Measurements from ENCODE around the gene KIAA1217. TPM values are rescaled to one million over a fixed set of nuclear protein-coding genes. Genes with fewer than 3 reads are reported as not detected.

Gene KIAA1217
- total RNA-seq, 1 experiment from 2014 or later = 48.3 TPM

GRCh38 chr10:24545585-24545984 lies 336.6 kb downstream of the KIAA1217 start:
- H3K27me3 Mint-ChIP-seq (ENCODE audit: insufficient read depth, unreplicated experiment) = no peaks in the 10 kb centered on the region
- no peak for TF ChIP-seq CTCF (IDR thresholded peaks at IDR 0.05; ENCODE audit: unreplicated experiment)
- intact Hi-C loops (cut with micrococcal nuclease) = no loop called here
- no peaks in the 10 kb centered on the region for H3K9me3 Mint-ChIP-seq (ENCODE audit: unreplicated experiment)
- CTCF ChIA-PET = interaction anchor here (0.6 to 3.5 kb wide), 4 partner anchors 11 to 535 kb away, joined by 3 to 15 read pairs (median 3); no protein-coding TSS in a partner anchor
- H3K4me1 Mint-ChIP-seq (ENCODE audit: insufficient read depth, unreplicated experiment) = no peaks in the 10 kb centered on the region
- no peak overlapping the region for H3K27ac Mint-ChIP-seq (ENCODE audit: low read depth, unreplicated experiment)
- no peak overlapping the region for H3K4me3 Mint-ChIP-seq (ENCODE audit: unreplicated experiment)
- no peak for DNase-seq (ENCODE audit: unreplicated experiment)
- POLR2A ChIA-PET = no interaction called here
- BruUV-seq (replicated peaks) = no TSS peak
- H3K36me3 Mint-ChIP-seq (ENCODE audit: insufficient read depth, unreplicated experiment) = peaks cover 84% of the 10 kb centered on the region

- no TSS peak for BruUV-seq (replicated peaks)
- no peak for TF ChIP-seq CTCF (IDR thresholded peaks at IDR 0.05; ENCODE audit: unreplicated experiment)
- Mint-ChIP-seq H3K27ac (ENCODE audit: low read depth, unreplicated experiment) (no peak overlapping the region), H3K27me3 (ENCODE audit: insufficient read depth, unreplicated experiment) (no peaks in the 10 kb centered on the region), H3K4me3 (ENCODE audit: unreplicated experiment) (no peak overlapping the region), H3K9me3 (ENCODE audit: unreplicated experiment) (no peaks in the 10 kb centered on the region), H3K4me1 (ENCODE audit: insufficient read depth, unreplicated experiment) (no peaks in the 10 kb centered on the region), H3K36me3 (ENCODE audit: insufficient read depth, unreplicated experiment) (peaks cover 47% of the 10 kb centered on the region)
- POLR2A ChIA-PET = interaction anchor here (1.0 kb wide), 1 partner anchor 556 kb away, joined by 3 read pairs; no protein-coding TSS in a partner anchor
- CTCF ChIA-PET = interaction anchor here (1.1 to 2.2 kb wide), 3 partner anchors 9 to 556 kb away, joined by 3 to 6 read pairs (median 6); no protein-coding TSS in a partner anchor
- DNase-seq (ENCODE audit: unreplicated experiment) = no peak
- intact Hi-C loops (cut with micrococcal nuclease) = loop anchor here (10.0 kb wide), 1 partner anchor 1396 kb away; no protein-coding TSS in a partner anchor
These were observed 341.7 kb downstream of the KIAA1217 start for GRCh38 chr10:24550680-24551079.

- CTCF ChIA-PET = interaction anchor here (0.6 to 2.2 kb wide), 5 partner anchors 8 to 1236 kb away, joined by 3 to 6 read pairs (median 6); no protein-coding TSS in a partner anchor
- H3K4me1 Mint-ChIP-seq (ENCODE audit: insufficient read depth, unreplicated experiment) = no peaks in the 10 kb centered on the region
- TF ChIP-seq CTCF (IDR thresholded peaks at IDR 0.05; ENCODE audit: unreplicated experiment) = no peak
- H3K27ac Mint-ChIP-seq (ENCODE audit: low read depth, unreplicated experiment) = no peak overlapping the region
- intact Hi-C loops (cut with micrococcal nuclease) = loop anchor here (10.0 kb wide), 1 partner anchor 1396 kb away; no protein-coding TSS in a partner anchor
- H3K27me3 Mint-ChIP-seq (ENCODE audit: insufficient read depth, unreplicated experiment) = no peaks in the 10 kb centered on the region
- POLR2A ChIA-PET = interaction anchor here (0.7 to 1.0 kb wide), 3 partner anchors 13 to 556 kb away, joined by 3 read pairs; no protein-coding TSS in a partner anchor
- DNase-seq (ENCODE audit: unreplicated experiment) = no peak
- no peak overlapping the region for H3K4me3 Mint-ChIP-seq (ENCODE audit: unreplicated experiment)
- no TSS peak for BruUV-seq (replicated peaks)
- H3K9me3 Mint-ChIP-seq (ENCODE audit: unreplicated experiment) = no peaks in the 10 kb centered on the region
- peaks cover 46% of the 10 kb centered on the region for H3K36me3 Mint-ChIP-seq (ENCODE audit: insufficient read depth, unreplicated experiment)
These were observed 342.2 kb downstream of the KIAA1217 start for GRCh38 chr10:24551161-24551560.

- Mint-ChIP-seq H3K36me3 (ENCODE audit: insufficient read depth, unreplicated experiment) (peaks cover 37% of the 10 kb centered on the region), H3K27ac (ENCODE audit: low read depth, unreplicated experiment) (no peak overlapping the region), H3K4me1 (ENCODE audit: insufficient read depth, unreplicated experiment) (peaks cover 6% of the 10 kb centered on the region), H3K9me3 (ENCODE audit: unreplicated experiment) (no peaks in the 10 kb centered on the region), H3K27me3 (ENCODE audit: insufficient read depth, unreplicated experiment) (no peaks in the 10 kb centered on the region), H3K4me3 (ENCODE audit: unreplicated experiment) (no peak overlapping the region)
- BruUV-seq (replicated peaks) = no TSS peak
- DNase-seq (ENCODE audit: unreplicated experiment) = peak; percentile 80
- peak; percentile 21 for TF ChIP-seq CTCF (IDR thresholded peaks at IDR 0.05; ENCODE audit: unreplicated experiment)
- intact Hi-C loops (cut with micrococcal nuclease) = loop anchor here (10.0 kb wide), 1 partner anchor 1398 kb away; no protein-coding TSS in a partner anchor
- CTCF ChIA-PET = interaction anchor here (0.7 to 2.2 kb wide), 3 partner anchors 34 to 558 kb away, joined by 4 to 12 read pairs (median 6); no protein-coding TSS in a partner anchor
- POLR2A ChIA-PET = no interaction called here
These were observed 343.5 kb downstream of the KIAA1217 start for GRCh38 chr10:24552346-24553016.
